ENCODE results near the gene SLC8A1. TPM values are rescaled to one million over a fixed set of nuclear protein-coding genes. Genes with fewer than 3 reads are reported as not detected.

The SLC8A1 gene
- total and polyA plus RNA-seq, 8 donors, result 0.31 to 105 (median 14.0) TPM

GRCh38 chr2:40047406-40047805 lies 404.5 kb downstream of the SLC8A1 start:
- H3K27me3 ChIP-seq, result no peaks in the 10 kb centered on the region
- WGBS, 5 donors, result 87 to 93% (median 90%) methylated on average over 3 of the region's 3 CpGs

More at GRCh38 chr2:40047406-40047805, 404.5 kb downstream of the SLC8A1 start:
- no peaks in the 10 kb centered on the region for H3K4me1 ChIP-seq
- no peak overlapping the region for H3K27ac ChIP-seq
- intact Hi-C loops (cut with DNase I; ENCODE audit: low total_unique reads), result no loop called here
- H3K9me3 ChIP-seq, result no peaks in the 10 kb centered on the region
- H3K36me3 ChIP-seq, result no peaks in the 10 kb centered on the region
- no peak for DNase-seq
- TF ChIP-seq CTCF (IDR thresholded peaks at IDR 0.05) (no peak), EP300 (IDR thresholded peaks at IDR 0.05) (no peak), POLR2AphosphoS5 (IDR thresholded peaks at IDR 0.05) (no peak), POLR2A (IDR thresholded peaks at IDR 0.05) (no peak)
- no peak overlapping the region for H3K4me3 ChIP-seq
